Body of pancreas (tissue), 4 donors: Measurements from ENCODE around the gene CLDN34.

Experiments
- CTCF ChIP-seq, 7 experiments: fragments of 450-650 bp in 4 of 7; fragments of 200-600 bp in 3 of 7; sonication (generic) in 3 of 7; IDR thresholded peaks; one replicate each; pipeline ENCODE4 v1.5.1; 2016 to 2019; ENCODE audit warnings: antibody characterized with exemption in 7 of 7
- POLR2A ChIP-seq, 3 donors: fragments of 450-650 bp; IDR thresholded peaks; one replicate each; pipeline ENCODE4 v1.6.1; 2016; ENCODE audit warnings: antibody characterized with exemption in 3 of 3, mild to moderate bottlenecking in 2 of 3

GRCh38 chrX:10007621-10008020 is 40.5 kb downstream of the CLDN34 start:
- TF ChIP-seq CTCF (IDR thresholded peaks at IDR 0.05) (no peak), POLR2A (IDR thresholded peaks at IDR 0.05) (no peak)
